Loucy (cell line): ENCODE measurements around the gene NPC1L1.

ENCODE experiments used
- EZH2phosphoT487 ChIP-seq: fragments of 200-600 bp; IDR thresholded peaks from 2 replicates; pipeline ENCODE4 v1.6.1; 2018; ENCODE audit warnings: antibody characterized with exemption, mild to moderate bottlenecking, moderate library complexity, borderline replicate concordance
- TF ChIP-seq, protein P1 (sequence below): fragments of 200-600 bp; sonication (generic); conservative IDR thresholded peaks from 2 replicates; pipeline ENCODE4 v1.5.1; 2014; ENCODE audit warnings: mild to moderate bottlenecking, antibody characterized with exemption, low read length

DNA sequence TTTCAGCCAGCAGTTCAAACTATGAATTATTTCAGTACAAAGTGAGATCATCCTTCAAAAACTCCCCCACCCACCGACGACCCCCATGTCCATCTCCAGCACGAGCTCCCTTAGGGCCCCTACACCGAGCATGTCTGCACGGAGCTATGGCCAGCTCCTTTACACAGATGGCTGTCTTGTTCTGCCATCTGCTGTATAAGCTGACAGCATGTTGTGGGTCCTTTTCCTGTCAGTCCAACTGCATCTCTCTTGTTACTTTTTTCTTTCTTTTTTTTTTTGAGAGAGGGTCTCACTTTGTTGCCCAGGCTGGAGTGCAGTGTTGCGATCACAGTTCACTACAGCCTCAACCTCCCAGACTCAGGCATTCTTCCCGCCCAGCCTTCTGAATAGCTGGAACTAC is 21.6 kb downstream of the NPC1L1 start:
- TF ChIP-seq, protein P1, sequence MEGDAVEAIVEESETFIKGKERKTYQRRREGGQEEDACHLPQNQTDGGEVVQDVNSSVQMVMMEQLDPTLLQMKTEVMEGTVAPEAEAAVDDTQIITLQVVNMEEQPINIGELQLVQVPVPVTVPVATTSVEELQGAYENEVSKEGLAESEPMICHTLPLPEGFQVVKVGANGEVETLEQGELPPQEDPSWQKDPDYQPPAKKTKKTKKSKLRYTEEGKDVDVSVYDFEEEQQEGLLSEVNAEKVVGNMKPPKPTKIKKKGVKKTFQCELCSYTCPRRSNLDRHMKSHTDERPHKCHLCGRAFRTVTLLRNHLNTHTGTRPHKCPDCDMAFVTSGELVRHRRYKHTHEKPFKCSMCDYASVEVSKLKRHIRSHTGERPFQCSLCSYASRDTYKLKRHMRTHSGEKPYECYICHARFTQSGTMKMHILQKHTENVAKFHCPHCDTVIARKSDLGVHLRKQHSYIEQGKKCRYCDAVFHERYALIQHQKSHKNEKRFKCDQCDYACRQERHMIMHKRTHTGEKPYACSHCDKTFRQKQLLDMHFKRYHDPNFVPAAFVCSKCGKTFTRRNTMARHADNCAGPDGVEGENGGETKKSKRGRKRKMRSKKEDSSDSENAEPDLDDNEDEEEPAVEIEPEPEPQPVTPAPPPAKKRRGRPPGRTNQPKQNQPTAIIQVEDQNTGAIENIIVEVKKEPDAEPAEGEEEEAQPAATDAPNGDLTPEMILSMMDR: no peak
- no peak for TF ChIP-seq EZH2phosphoT487
